Kidney epithelial cell (primary cell): Measurements from ENCODE around the gene ZMYND10. TPM values are rescaled to one million over a fixed set of nuclear protein-coding genes. Genes with fewer than 3 reads are reported as not detected.
A peak's percentile ranks its signal among the peaks of the same experiment; 100 is the strongest.

Source experiments
- DNase-seq: peaks from one replicate; pipeline ENCODE4 v3.0.0-alpha.2; 2010; ENCODE audit warnings: low read depth
- H3K27me3 ChIP-seq: 2 replicates; pipeline ENCODE4 v1.6.0; 2011; ENCODE audit warnings: low read length; ENCODE audit not compliant: control insufficient read depth, insufficient read depth
- H3K36me3 ChIP-seq: 2 replicates; pipeline ENCODE4 v1.5.1; 2011; ENCODE audit warnings: low read length; ENCODE audit not compliant: control insufficient read depth, insufficient read depth
- H3K4me3 ChIP-seq: 2 replicates; pipeline ENCODE4 v1.5.1; 2011; ENCODE audit warnings: low read depth, mild to moderate bottlenecking, control low read depth, low read length
- total RNA-seq: library from RNA; depleted of rRNA; stranded (reverse); fragments of >200 nt; gene quantifications from 2 replicates; pipeline ENCODE4 v1.2.3, GENCODE V29; 2015
- TF ChIP-seq, protein P1 (sequence below): IDR thresholded peaks from 2 replicates; pipeline ENCODE4 v1.5.1; 2011; ENCODE audit warnings: mild to moderate bottlenecking, moderate library complexity, low read length, control low read depth, inconsistent platforms; ENCODE audit not compliant: insufficient read depth, poor library complexity, severe bottlenecking

ZMYND10 gene
- total RNA-seq, 1 donor from 2014 or later = 1.7 TPM

DNA sequence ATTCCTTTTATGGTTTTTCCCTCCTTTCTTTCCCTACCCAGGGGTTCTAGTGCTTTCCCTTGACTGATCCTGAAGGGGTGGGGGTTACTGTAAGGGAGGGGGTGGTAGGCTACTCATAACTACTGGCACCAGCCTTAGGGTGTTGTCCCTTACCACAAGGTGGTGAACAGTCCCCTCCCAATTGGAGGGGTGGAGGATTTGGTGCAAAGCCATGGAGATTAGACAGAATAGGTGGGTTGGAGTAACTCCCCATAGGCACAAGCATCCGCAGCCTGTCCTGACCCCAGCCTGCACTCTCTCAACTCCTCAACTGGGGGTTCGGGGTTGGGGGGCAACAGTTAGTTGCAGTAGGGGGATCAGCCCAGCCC, 20.4 kb downstream of the ZMYND10 start:
- Histone ChIP-seq H3K36me3 (peaks cover 1% of the 10 kb centered on the region), H3K27me3 (no peaks in the 10 kb centered on the region), H3K4me3 (no peak overlapping the region)
- DNase-seq = no peak
- TF ChIP-seq, protein P1, sequence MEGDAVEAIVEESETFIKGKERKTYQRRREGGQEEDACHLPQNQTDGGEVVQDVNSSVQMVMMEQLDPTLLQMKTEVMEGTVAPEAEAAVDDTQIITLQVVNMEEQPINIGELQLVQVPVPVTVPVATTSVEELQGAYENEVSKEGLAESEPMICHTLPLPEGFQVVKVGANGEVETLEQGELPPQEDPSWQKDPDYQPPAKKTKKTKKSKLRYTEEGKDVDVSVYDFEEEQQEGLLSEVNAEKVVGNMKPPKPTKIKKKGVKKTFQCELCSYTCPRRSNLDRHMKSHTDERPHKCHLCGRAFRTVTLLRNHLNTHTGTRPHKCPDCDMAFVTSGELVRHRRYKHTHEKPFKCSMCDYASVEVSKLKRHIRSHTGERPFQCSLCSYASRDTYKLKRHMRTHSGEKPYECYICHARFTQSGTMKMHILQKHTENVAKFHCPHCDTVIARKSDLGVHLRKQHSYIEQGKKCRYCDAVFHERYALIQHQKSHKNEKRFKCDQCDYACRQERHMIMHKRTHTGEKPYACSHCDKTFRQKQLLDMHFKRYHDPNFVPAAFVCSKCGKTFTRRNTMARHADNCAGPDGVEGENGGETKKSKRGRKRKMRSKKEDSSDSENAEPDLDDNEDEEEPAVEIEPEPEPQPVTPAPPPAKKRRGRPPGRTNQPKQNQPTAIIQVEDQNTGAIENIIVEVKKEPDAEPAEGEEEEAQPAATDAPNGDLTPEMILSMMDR = no peak

DNA sequence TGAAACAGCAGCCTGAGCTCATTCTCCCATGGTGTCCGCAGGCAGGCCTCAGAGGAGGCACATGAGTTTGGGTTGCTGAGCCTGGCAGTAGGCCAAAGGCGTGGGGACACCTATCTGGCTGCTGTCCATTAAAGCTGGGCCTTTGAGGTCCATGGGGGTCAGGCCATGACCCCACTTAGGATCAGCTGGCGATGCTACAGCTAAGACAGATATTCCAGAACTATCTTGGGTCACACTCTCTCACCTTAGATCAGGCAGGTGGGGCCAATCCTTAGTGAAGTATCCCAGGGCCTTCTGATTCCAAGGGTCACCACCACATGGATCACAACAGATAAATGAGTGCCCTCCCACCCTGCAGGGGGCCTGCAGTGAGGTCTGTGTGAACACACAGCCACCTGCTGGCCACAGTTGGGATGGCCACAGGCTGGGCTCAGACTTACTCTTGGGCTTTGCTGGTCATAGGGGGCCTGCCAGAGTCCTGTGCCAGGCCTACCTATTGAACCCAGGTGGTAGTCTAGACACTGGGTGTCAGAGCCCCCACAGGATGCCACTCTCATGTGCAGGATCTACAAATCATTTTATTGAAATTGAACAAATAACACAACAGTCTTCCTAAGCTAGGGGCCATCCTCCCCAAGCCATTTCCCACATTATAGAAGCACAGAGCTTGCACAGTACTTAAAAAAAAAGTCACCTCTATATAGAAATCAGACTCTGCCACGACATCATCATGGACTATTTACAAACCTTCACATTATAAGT, 21.0 kb downstream of the ZMYND10 start:
- no peak overlapping the region for H3K4me3 ChIP-seq
- TF ChIP-seq, protein P1 = peak; percentile 91
- no peak for DNase-seq
- H3K27me3 ChIP-seq = no peaks in the 10 kb centered on the region
- no peaks in the 10 kb centered on the region for H3K36me3 ChIP-seq

DNA sequence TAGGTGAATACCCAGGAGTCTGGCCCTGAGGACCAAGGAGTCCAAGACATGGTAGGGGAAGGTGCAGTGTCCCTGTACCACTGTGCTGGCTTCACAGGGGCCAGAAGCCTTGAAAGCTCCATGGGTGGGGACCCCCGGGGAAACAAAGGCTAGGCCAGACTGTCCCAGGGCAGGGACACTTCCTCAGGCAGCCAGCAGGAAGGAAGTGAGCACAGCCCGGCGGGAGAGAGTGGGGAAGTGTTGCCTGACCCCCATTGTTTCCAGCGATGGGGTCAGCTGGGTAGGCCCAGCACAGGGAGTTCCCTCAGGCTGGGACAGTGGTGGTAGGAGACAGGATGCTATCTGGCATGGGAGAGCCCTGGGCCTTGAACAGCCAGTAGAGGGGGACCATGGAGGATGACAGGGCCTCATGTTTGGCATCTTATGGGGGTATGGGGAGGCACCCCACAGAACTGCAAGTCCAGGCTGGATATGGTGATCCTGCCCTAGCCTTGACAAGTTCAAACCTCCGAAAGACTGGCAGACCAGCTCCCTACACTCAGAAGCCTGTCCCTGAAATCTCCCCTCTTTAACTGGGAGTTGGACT, 21.8 kb downstream of the ZMYND10 start:
- TF ChIP-seq, protein P1 = no peak
- Histone ChIP-seq H3K4me3 (no peak overlapping the region), H3K36me3 (no peaks in the 10 kb centered on the region), H3K27me3 (no peaks in the 10 kb centered on the region)
- DNase-seq = no peak

DNA sequence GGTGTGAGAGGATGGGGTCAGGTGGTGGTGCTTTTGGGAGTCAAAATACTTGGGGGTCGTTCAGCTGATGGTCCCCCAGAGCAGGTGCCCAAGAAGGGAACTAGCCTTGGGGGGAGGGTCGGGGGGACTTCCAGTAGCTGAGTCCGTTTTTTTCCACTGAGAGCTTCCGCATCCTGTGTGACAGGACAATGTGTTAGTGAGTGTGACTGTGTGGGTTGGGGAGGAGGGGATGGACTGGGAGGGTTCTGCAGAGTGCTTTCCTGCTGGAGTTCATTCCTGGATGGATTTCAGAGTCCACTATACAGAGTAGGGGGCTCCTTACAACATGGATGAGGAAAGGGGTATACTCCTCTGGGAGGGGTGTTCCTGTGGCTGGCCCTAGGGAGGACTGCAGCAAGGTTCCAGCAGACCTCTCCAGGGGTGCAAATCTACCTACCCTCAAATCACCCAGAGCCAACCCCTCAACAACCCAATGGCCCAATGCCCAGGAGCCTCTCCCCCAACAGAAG, 22.4 kb downstream of the ZMYND10 start:
- no peak for DNase-seq
- no peaks in the 10 kb centered on the region for H3K27me3 ChIP-seq
- TF ChIP-seq, protein P1 = no peak
- no peaks in the 10 kb centered on the region for H3K36me3 ChIP-seq
- no peak overlapping the region for H3K4me3 ChIP-seq

DNA sequence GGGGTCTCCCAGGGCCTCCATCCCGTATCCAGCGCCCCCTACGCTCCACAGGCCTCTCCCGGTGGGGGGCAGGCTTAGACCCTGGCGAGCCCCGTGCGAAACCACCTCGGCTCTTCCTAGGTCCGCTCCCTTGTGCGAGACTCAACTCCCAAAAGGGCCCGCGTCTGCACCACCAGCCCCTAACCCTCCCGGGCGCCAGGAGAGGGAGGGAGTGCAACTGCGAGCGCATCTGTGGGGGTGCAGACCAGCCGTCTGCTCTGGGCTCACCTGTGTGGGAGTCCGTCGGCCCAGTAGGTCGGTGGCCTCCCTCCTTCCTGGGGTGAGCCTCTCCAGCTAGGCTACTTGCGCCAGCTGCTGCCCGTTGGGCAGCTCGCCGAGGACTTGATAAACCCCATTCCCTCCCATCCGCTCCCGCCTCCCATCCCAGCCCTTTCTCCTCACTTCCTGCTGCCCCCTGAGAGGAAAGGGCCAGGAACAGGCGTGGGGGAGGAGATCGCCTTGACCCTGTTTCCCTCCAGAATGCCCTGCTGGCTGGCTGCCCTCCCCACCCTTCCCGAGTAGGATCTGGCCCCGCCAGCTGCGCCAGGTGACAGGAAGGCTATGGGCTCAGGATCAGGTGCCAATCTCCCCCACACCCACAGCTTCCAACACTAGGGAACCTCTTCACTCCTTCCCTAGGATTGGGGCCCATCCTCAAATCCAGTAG, 23.0 kb downstream of the ZMYND10 start, which contains the start of gene HYAL2:
Gene HYAL2, minus strand, starts transcription at position 360 of the 706 bp plus-strand sequence. CDS start 2,256 bp downstream, outside the sequence.
- H3K36me3 ChIP-seq = peaks cover 3% of the 10 kb centered on the region
- TF ChIP-seq, protein P1 = peak; percentile 2
- peak within 1 kb of the TSS; percentile 81 for H3K4me3 ChIP-seq
- DNase-seq = no peak
- H3K27me3 ChIP-seq = no peaks in the 10 kb centered on the region
